IMR-90 (cell line): ENCODE measurements around the gene GAB1. TPM values are rescaled to one million over a fixed set of nuclear protein-coding genes. Genes with fewer than 3 reads are reported as not detected.

Experiments
- ATAC-seq: fragments of 200-7000 bp; cut with Tn5 transposase; 2 replicates; pipeline ENCODE4 v1.9.1; 2020; ENCODE audit warnings: low read depth, mild to moderate bottlenecking, moderate library complexity
- BruUV-seq: library from RNA; stranded (reverse); fragments of 400-500 nt; replicated peaks from 2 replicates; lab custom pipeline; 2021; lab: Mats Ljungman, UMichigan
- CTCF ChIA-PET: fragments of 300-600 bp; formaldehyde crosslinking; extraction: SDS; loops from one replicate; lab custom pipeline; 2021; ENCODE audit warnings: antibody characterized with exemption; lab: Yijun Ruan, JAX
- POLR2A ChIA-PET: fragments of 300-600 bp; sonication (Branson Sonifier 250); formaldehyde crosslinking; loops from one replicate; lab custom pipeline; 2022; ENCODE audit warnings: antibody characterized with exemption; ENCODE audit not compliant: unreplicated experiment; lab: Charles Lee
- DNase-seq: peaks from one replicate; pipeline ENCODE4 v3.0.0; 2013
- H2AFZ ChIP-seq: replicated peaks from 2 replicates; pipeline ENCODE3; 2013; ENCODE audit warnings: low read length, mild to moderate bottlenecking; ENCODE audit not compliant: poor library complexity
- H2AK5ac ChIP-seq: 2 replicates; pipeline ENCODE4 v1.6.1; 2013; ENCODE audit warnings: low read depth, low read length, inconsistent platforms
- H2AK9ac ChIP-seq: replicated peaks from 2 replicates; pipeline ENCODE3; 2013; ENCODE audit warnings: mild to moderate bottlenecking, low read depth, low read length, moderate library complexity; ENCODE audit not compliant: poor library complexity
- H2BK120ac ChIP-seq: 2 replicates; pipeline ENCODE4 v1.6.1; 2013; ENCODE audit warnings: low read depth, low read length, inconsistent platforms
- H2BK15ac ChIP-seq: 3 replicates; pipeline ENCODE4 v1.6.1; 2013; ENCODE audit warnings: low read depth, low read length, inconsistent platforms
- H2BK20ac ChIP-seq: 2 replicates; pipeline ENCODE4 v1.6.1; 2013; ENCODE audit warnings: low read depth, mild to moderate bottlenecking, inconsistent platforms, low read length, moderate library complexity
- H2BK5ac ChIP-seq: 2 replicates; pipeline ENCODE4 v1.6.1; 2013; ENCODE audit warnings: mild to moderate bottlenecking, low read depth, low read length, inconsistent platforms; ENCODE audit not compliant: poor library complexity, severe bottlenecking
- H3K14ac ChIP-seq: replicated peaks from 2 replicates; pipeline ENCODE4 v1.6.1; 2013; ENCODE audit warnings: low read depth, low read length, inconsistent platforms
- H3K18ac ChIP-seq: 2 replicates; pipeline ENCODE4 v1.6.1; 2013; ENCODE audit warnings: low read depth, low read length, control low read depth
- H3K23ac ChIP-seq: 2 replicates; pipeline ENCODE4 v1.6.1; 2013; ENCODE audit warnings: low read depth, low read length, inconsistent platforms
- H3K27ac ChIP-seq: 2 replicates; pipeline ENCODE4 v1.5.1; 2013; ENCODE audit warnings: mild to moderate bottlenecking, control low read depth, low read length; ENCODE audit not compliant: insufficient read depth
- H3K27me3 ChIP-seq: 2 replicates; pipeline ENCODE4 v1.6.1; 2013; ENCODE audit warnings: low read length; ENCODE audit not compliant: control insufficient read depth, insufficient read depth
- H3K36me3 ChIP-seq: 2 replicates; pipeline ENCODE4 v1.6.1; 2013; ENCODE audit warnings: low read length, mixed read lengths; ENCODE audit not compliant: control insufficient read depth, insufficient read depth
- H3K4ac ChIP-seq: 2 replicates; pipeline ENCODE4 v1.6.1; 2013; ENCODE audit warnings: low read depth, low read length, inconsistent platforms
- H3K4me1 ChIP-seq: 2 replicates; pipeline ENCODE4 v1.6.1; 2013; ENCODE audit warnings: low read length, mixed read lengths; ENCODE audit not compliant: control insufficient read depth, insufficient read depth
- H3K4me2 ChIP-seq: 2 replicates; pipeline ENCODE4 v1.6.1; 2013; ENCODE audit warnings: low read depth, mild to moderate bottlenecking, control low read depth, low read length, moderate library complexity
- H3K4me3 ChIP-seq: 2 replicates; pipeline ENCODE4 v1.5.1; 2013; ENCODE audit warnings: low read depth, mild to moderate bottlenecking, control low read depth, low read length, moderate library complexity; ENCODE audit not compliant: insufficient read depth
- H3K56ac ChIP-seq: 2 replicates; pipeline ENCODE4 v1.6.1; 2013; ENCODE audit warnings: low read length, inconsistent platforms; ENCODE audit not compliant: insufficient read depth; ENCODE audit errors: extremely low read depth
- H3K79me1 ChIP-seq, 2 experiments: 2 replicates each; pipeline ENCODE4 v1.6.1; 2013; ENCODE audit warnings: low read length in 2 of 2, inconsistent platforms in 1 of 2, low read depth in 1 of 2
- H3K9ac ChIP-seq: 2 replicates; pipeline ENCODE4 v1.6.1; 2013; ENCODE audit warnings: low read depth, low read length, control low read depth
- H3K9me1 ChIP-seq: 2 replicates; pipeline ENCODE4 v1.6.1; 2013; ENCODE audit warnings: low read length, inconsistent platforms; ENCODE audit not compliant: insufficient read depth
- H3K9me3 ChIP-seq: 2 replicates; pipeline ENCODE4 v1.6.1; 2013; ENCODE audit warnings: low read length; ENCODE audit not compliant: control insufficient read depth, insufficient read depth
- H4K20me1 ChIP-seq: 2 replicates; pipeline ENCODE4 v1.6.1; 2013; ENCODE audit warnings: low read length, inconsistent platforms; ENCODE audit not compliant: insufficient read depth
- H4K5ac ChIP-seq: 2 replicates; pipeline ENCODE4 v1.6.1; 2013; ENCODE audit warnings: mild to moderate bottlenecking, low read depth, low read length, control low read depth
- H4K8ac ChIP-seq, 2 experiments: 2 replicates each; pipeline ENCODE4 v1.6.1; 2013; ENCODE audit warnings: low read depth in 2 of 2, low read length in 2 of 2, control low read depth in 1 of 2, inconsistent platforms in 1 of 2
- H4K91ac ChIP-seq: 2 replicates; pipeline ENCODE4 v1.6.1; 2013; ENCODE audit warnings: low read depth, low read length, inconsistent platforms; ENCODE audit not compliant: insufficient read depth
- BHLHE40 ChIP-seq: fragments of 150-350 bp; IDR thresholded peaks from 2 replicates; pipeline ENCODE4 v1.6.1; 2016; ENCODE audit warnings: mild to moderate bottlenecking, low read depth, low read length
- CEBPB ChIP-seq: IDR thresholded peaks from 2 replicates; pipeline ENCODE4 v1.6.1; 2012; ENCODE audit warnings: low read depth, low read length, improper control_type of control experiment
- CHD1 ChIP-seq: IDR thresholded peaks from 2 replicates; pipeline ENCODE4 v1.6.1; 2012; ENCODE audit warnings: low read depth, low read length, improper control_type of control experiment
- CTCF ChIP-seq: conservative IDR thresholded peaks from 2 replicates; pipeline ENCODE4 v1.5.1; 2012; ENCODE audit warnings: mild to moderate bottlenecking, low read depth, low read length, improper control_type of control experiment
- ELK1 ChIP-seq: fragments of 150-350 bp; IDR thresholded peaks from 2 replicates; pipeline ENCODE4 v1.6.1; 2016; ENCODE audit warnings: low read depth, mild to moderate bottlenecking, low read length, moderate library complexity, borderline replicate concordance
- FOS ChIP-seq: fragments of 150-350 bp; IDR thresholded peaks from 2 replicates; pipeline ENCODE4 v1.6.1; 2016; ENCODE audit warnings: low read depth, low read length
- MXI1 ChIP-seq: IDR thresholded peaks from 2 replicates; pipeline ENCODE4 v1.6.1; 2012; ENCODE audit warnings: low read depth, mild to moderate bottlenecking, low read length, moderate library complexity, borderline replicate concordance
- NFE2L2 ChIP-seq: fragments of 150-350 bp; IDR thresholded peaks from 2 replicates; pipeline ENCODE4 v1.6.1; 2016; ENCODE audit warnings: low read depth, mild to moderate bottlenecking, low read length
- POLR2A ChIP-seq: IDR thresholded peaks from 2 replicates; pipeline ENCODE4 v1.6.1; 2012; ENCODE audit warnings: mild to moderate bottlenecking, low read depth, low read length
- RAD21 ChIP-seq: IDR thresholded peaks from 2 replicates; pipeline ENCODE4 v1.6.1; 2012; ENCODE audit warnings: low read length, improper control_type of control experiment
- RCOR1 ChIP-seq: IDR thresholded peaks from 2 replicates; pipeline ENCODE4 v1.6.1; 2012; ENCODE audit warnings: mild to moderate bottlenecking, low read length, improper control_type of control experiment; ENCODE audit not compliant: insufficient replicate concordance
- SMC3 ChIP-seq: fragments of 150-350 bp; IDR thresholded peaks from 2 replicates; pipeline ENCODE4 v1.6.1; 2016; ENCODE audit warnings: low read depth, mild to moderate bottlenecking, antibody characterized with exemption, low read length, moderate library complexity
- USF2 ChIP-seq: fragments of 150-350 bp; IDR thresholded peaks from 2 replicates; pipeline ENCODE4 v1.6.1; 2017; ENCODE audit warnings: mild to moderate bottlenecking, antibody characterized with exemption, low read length, low read depth
- WGBS, 2 experiments: methylation state at CpG; one replicate each; pipeline versions ENCODE4 v1.1.5 to v1.1.7; 2013; ENCODE audit warnings: missing lambda C conversion rate in 2 of 2; ENCODE audit not compliant: insufficient read length in 1 of 2; ENCODE audit errors: extremely low coverage in 2 of 2; 5-methylcytosine and 5-hydroxymethylcytosine counted together
- dilution Hi-C: fragments of 300-500 bp; cut with HindIII; formaldehyde crosslinking; loops from one replicate; pipeline ENCODE4 v1.14.3; 2018; ENCODE audit warnings: low sequenced_read_pairs; ENCODE audit not compliant: unreplicated experiment
- in situ Hi-C: fragments of 300-500 bp; cut with MboI; formaldehyde crosslinking; loops from 3 replicates; pipeline ENCODE4 v1.14.3; 2019; ENCODE audit warnings: low sequenced_read_pairs, inconsistent platforms, mixed read lengths
- intact Hi-C: fragments of 100-400 bp; cut with micrococcal nuclease; formaldehyde crosslinking; loops from 2 replicates; pipeline ENCODE4 v1.10.0; 2022
- polyA plus RNA-seq, 3 experiments: library from polyadenylated mRNA; depleted of rRNA; stranded (reverse); fragments of >200 nt; gene quantifications; 2 replicates each; pipeline ENCODE4 v1.2.3, GENCODE V29; 2012; ENCODE audit warnings: low replicate concordance in 1 of 3
- total RNA-seq: library from RNA; depleted of rRNA; stranded (reverse); fragments of >200 nt; gene quantifications from 2 replicates; pipeline ENCODE4 v1.2.3, GENCODE V29; 2012

Gene GAB1
- total and polyA plus RNA-seq, 2 of the 4 experiments (the other 2 are of a cell fraction) = 2.8 to 12.0 TPM

- H3K14ac ChIP-seq = no peak overlapping the region
- POLR2A ChIA-PET = no interaction called here
- H4K5ac ChIP-seq = no peak overlapping the region
- no peak overlapping the region for H3K18ac ChIP-seq
- no peak overlapping the region for H2AK5ac ChIP-seq
- no peaks in the 10 kb centered on the region for H3K9me3 ChIP-seq
- dilution Hi-C loops (no loop called here), in situ Hi-C loops (loop anchor here (25.0 kb wide), 1 partner anchor 126 kb away; no protein-coding TSS in a partner anchor), intact Hi-C loops (loop anchor here (2.0 to 5.0 kb wide), 2 partner anchors 44 to 144 kb away; no protein-coding TSS in a partner anchor)
- no peak overlapping the region for H2BK120ac ChIP-seq
- no peak for ATAC-seq
- H3K56ac ChIP-seq = no peak overlapping the region
- TF ChIP-seq SMC3 (no peak), USF2 (no peak), CEBPB (no peak), POLR2A (no peak), RAD21 (no peak), FOS (no peak), CHD1 (no peak), RCOR1 (no peak), BHLHE40 (no peak), MXI1 (no peak), ELK1 (no peak), CTCF (no peak), NFE2L2 (no peak)
- BruUV-seq = no TSS peak
- no peak overlapping the region for H2AK9ac ChIP-seq
- H4K8ac ChIP-seq = no peak overlapping the region
- H4K20me1 ChIP-seq = peaks cover 19% of the 10 kb centered on the region; the same call in 1 of the 2 replicates
- H3K4me1 ChIP-seq = peaks cover 2% of the 10 kb centered on the region; the same call in 1 of the 2 replicates
- H3K4me2 ChIP-seq = peak overlapping the region; percentile 71; the same call in 1 of the 2 replicates
- no peak overlapping the region for H3K27ac ChIP-seq
- H3K79me1 ChIP-seq = peaks cover 7 to 36% of the 10 kb centered on the region in 2 experiments; a peak in 3 of 4 replicates
- no peak for DNase-seq
- H2BK5ac ChIP-seq = no peak overlapping the region
- H2BK20ac ChIP-seq = no peak overlapping the region
- H2AFZ ChIP-seq = no peak overlapping the region
- no peak overlapping the region for H2BK15ac ChIP-seq
- CTCF ChIA-PET = no interaction called here
- H3K9me1 ChIP-seq = no peaks in the 10 kb centered on the region
- WGBS, 2 experiments = 60% methylated on average over 1 of the region's 5 CpGs; no CpG with 5 or more reads in 1 of the 2 experiments
- H3K4ac ChIP-seq = no peak overlapping the region
- H4K91ac ChIP-seq = no peak overlapping the region
- H3K27me3 ChIP-seq = no peaks in the 10 kb centered on the region
- H3K4me3 ChIP-seq = peak overlapping the region; percentile 94; the same call in 1 of the 2 replicates
- no peak overlapping the region for H3K9ac ChIP-seq
- H3K23ac ChIP-seq = no peak overlapping the region
- no peaks in the 10 kb centered on the region for H3K36me3 ChIP-seq
Observed at GRCh38 chr4:143338313-143338712, 1.6 kb downstream of the GAB1 start.
